Transverse colon (tissue), 3 donors: ENCODE measurements around the gene ZNF629.

ENCODE experiments used
- CTCF ChIP-seq, 5 experiments: fragments of 200-600 bp in 3 of 5; fragments of 450-650 bp in 2 of 5; sonication (generic) in 3 of 5; IDR thresholded peaks; 1 replicate in 2 of 5; 2 replicates in 3 of 5; pipeline ENCODE4 v1.5.1; 2016 to 2017; ENCODE audit warnings: antibody characterized with exemption in 5 of 5, inconsistent platforms in 3 of 5, mild to moderate bottlenecking in 2 of 5, moderate library complexity in 1 of 5
- EP300 ChIP-seq: sonication (generic); formaldehyde crosslinking; IDR thresholded peaks from one replicate; pipeline ENCODE4 v1.6.1; 2017; ENCODE audit warnings: antibody characterized with exemption, low read depth
- POLR2A ChIP-seq: fragments of 450-650 bp; IDR thresholded peaks from one replicate; pipeline ENCODE4 v1.6.1; 2016; ENCODE audit warnings: antibody characterized with exemption, mild to moderate bottlenecking, moderate library complexity

DNA sequence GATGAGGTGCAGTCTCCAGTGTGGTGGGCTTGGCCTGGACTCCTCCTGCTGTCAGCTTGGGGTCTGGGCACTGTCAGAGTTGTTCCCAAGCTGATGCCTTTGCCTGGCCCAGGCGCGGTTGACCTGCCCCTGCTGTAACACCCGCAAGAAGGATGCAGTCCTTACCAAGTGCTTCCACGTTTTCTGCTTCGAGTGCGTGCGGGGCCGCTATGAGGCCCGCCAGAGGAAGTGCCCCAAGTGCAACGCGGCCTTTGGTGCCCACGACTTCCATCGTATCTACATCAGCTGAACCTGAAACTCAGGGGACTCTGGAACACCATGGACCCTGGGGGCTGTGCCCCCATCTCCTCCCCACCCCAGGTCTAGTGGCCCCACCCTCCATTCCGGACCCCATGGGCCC lies 13.2 kb downstream of the ZNF629 start:
- TF ChIP-seq CTCF (IDR thresholded peaks at IDR 0.05) (no peak), POLR2A (no peak), EP300 (no peak)
